Inferior parietal cortex (tissue), 1 donor: ENCODE results near the gene IL2RA.
"Not testable (repeated sequence)": the region's sequence is repeated elsewhere in the genome, so short reads cannot be mapped to it uniquely, and the experiment has no call there.

ENCODE experiments used
- DNase-seq: peaks from one replicate; pipeline ENCODE4 v3.0.0-alpha.2; 2016; ENCODE audit errors: extremely low spot score

Gene IL2RA

DNA sequence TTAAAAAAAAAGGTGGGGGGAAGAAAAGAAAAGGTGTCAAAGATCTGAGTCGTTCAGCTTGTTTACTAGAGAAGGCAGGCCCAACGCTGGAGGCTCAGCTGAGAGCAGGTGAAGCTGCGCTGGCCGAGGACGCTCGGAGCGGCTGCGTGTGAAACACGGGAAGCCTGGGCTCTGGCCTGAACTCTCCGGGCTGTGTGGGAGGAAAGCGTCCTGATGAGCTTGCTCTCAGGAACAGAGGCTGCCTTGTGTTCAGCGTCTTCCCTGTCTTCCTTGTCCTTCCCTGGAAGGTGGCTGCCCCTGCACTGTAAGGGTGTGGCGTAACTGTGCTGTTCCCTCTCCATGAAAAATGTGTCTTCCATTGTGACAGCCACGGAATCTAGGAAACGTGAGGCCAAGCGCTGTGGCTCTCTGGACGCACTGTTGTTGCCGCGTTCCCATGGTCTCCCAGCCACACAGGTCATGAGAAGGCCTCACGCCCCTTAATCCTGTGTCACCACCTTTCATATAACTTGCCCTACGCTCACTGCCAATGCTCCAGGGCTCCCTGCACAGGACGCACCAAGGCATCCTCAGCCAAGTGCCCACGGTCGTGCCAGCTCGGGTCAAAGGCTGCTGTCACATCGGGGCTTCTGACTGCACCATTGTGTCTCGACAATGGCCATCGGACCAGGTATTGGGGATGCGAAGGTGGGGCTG is 100.6 kb downstream of the IL2RA start:
- no peak for DNase-seq

DNA sequence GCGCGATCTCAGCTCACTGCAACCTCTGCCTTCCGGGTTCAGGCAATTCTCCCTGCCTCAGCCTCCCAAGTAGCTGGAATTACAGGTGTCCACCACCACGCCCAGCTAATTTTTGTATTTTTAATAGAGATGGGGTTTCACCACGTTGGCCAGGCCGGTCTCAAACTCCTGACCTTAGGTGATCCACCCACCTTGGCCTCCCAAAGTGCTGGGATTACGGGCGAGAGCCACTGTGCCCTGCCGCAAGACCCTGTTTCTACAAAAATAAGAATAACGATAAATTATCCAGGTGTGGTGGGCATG is 101.2 kb downstream of the IL2RA start:
- DNase-seq, result not testable (repeated sequence)
